B cell (primary cell): ENCODE data around the gene FCRL1. TPM values are rescaled to one million over a fixed set of nuclear protein-coding genes. Genes with fewer than 3 reads are reported as not detected.

ENCODE experiments used
- ATAC-seq: fragments of 200-7000 bp; cut with Tn5 transposase; one replicate; pipeline ENCODE4 v1.10.0; 2021; ENCODE audit warnings: low read depth, mild to moderate bottlenecking, moderate number of reproducible peaks, moderate library complexity
- CTCF ChIA-PET: fragments of 350-600 bp; sonication (Branson Sonifier 250); formaldehyde crosslinking; loops from one replicate; lab custom pipeline; 2021; ENCODE audit warnings: antibody characterized with exemption, inconsistent platforms; lab: Charles Lee
- POLR2A ChIA-PET: fragments of 350-600 bp; sonication (Branson Sonifier 250); formaldehyde crosslinking; loops from one replicate; lab custom pipeline; 2021; ENCODE audit warnings: antibody characterized with exemption; lab: Charles Lee
- DNase-seq: peaks from one replicate; pipeline ENCODE4 v3.0.0; 2013
- H2AFZ ChIP-seq: 2 replicates; pipeline ENCODE4 v1.6.1; 2012; ENCODE audit warnings: mild to moderate bottlenecking, low read depth, low read length; ENCODE audit not compliant: insufficient read depth, poor library complexity, severe bottlenecking
- H3K27ac ChIP-seq, 2 donors: 1 replicate in 1 of 2; 2 replicates in 1 of 2; pipeline ENCODE4 v1.5.1; 2012 to 2013; ENCODE audit warnings: low read length in 2 of 2, mild to moderate bottlenecking in 2 of 2, moderate library complexity in 1 of 2
- H3K27me3 ChIP-seq, 4 experiments: fragments of 200-600 bp in 1 of 4; sonication (generic) in 1 of 4; replicated peaks in 1 of 4; 1 replicate in 2 of 4; 2 replicates in 2 of 4; pipeline versions ENCODE4 v1.6.1 to v1.7.0; 2013 to 2016; ENCODE audit warnings: low read length in 3 of 4, mild to moderate bottlenecking in 2 of 4, mixed read lengths in 1 of 4, moderate library complexity in 1 of 4; ENCODE audit not compliant: insufficient read depth in 4 of 4, control insufficient read depth in 3 of 4; ENCODE audit errors: control extremely low read depth in 1 of 4
- H3K36me3 ChIP-seq, 2 experiments: replicated peaks in 1 of 2; 1 replicate in 1 of 2; 2 replicates in 1 of 2; pipeline versions ENCODE4 v1.6.1 to v1.7.1; 2013; ENCODE audit warnings: low read length in 1 of 2; ENCODE audit not compliant: insufficient read depth in 2 of 2, control insufficient read depth in 1 of 2; ENCODE audit errors: control extremely low read depth in 1 of 2, extremely low read depth in 1 of 2
- H3K4me1 ChIP-seq, 2 donors: fragments of 200-600 bp in 1 of 2; sonication (generic) in 1 of 2; 1 replicate in 1 of 2; 2 replicates in 1 of 2; pipeline versions ENCODE4 v1.5.1 to v1.6.1; 2013 to 2017; ENCODE audit warnings: low read length in 2 of 2; ENCODE audit not compliant: control insufficient read depth in 2 of 2, insufficient read depth in 2 of 2
- H3K4me2 ChIP-seq: replicated peaks from 2 replicates; pipeline ENCODE3; 2012; ENCODE audit warnings: mild to moderate bottlenecking, low read depth, low read length; ENCODE audit not compliant: poor library complexity, severe bottlenecking
- H3K4me3 ChIP-seq, 5 experiments: fragments of 200-600 bp in 1 of 5; sonication (generic) in 1 of 5; 1 replicate in 3 of 5; 2 replicates in 2 of 5; pipeline versions ENCODE4 v1.5.1 to v1.7.0; 2011 to 2016; ENCODE audit warnings: low read length in 4 of 5, mild to moderate bottlenecking in 4 of 5, low read depth in 2 of 5, control low read depth in 1 of 5, moderate library complexity in 1 of 5; ENCODE audit not compliant: insufficient read depth in 1 of 5; ENCODE audit errors: control extremely low read depth in 1 of 5, extremely low read depth in 1 of 5
- H3K79me2 ChIP-seq: fragments of 200-600 bp; sonication (generic); one replicate; pipeline ENCODE4 v1.6.0; 2016; ENCODE audit warnings: low read length; ENCODE audit not compliant: control insufficient read depth, insufficient read depth
- H3K9ac ChIP-seq: fragments of 200-600 bp; sonication (generic); 2 replicates; pipeline ENCODE4 v1.6.1; 2017; ENCODE audit warnings: mild to moderate bottlenecking, low read length, moderate library complexity
- H3K9me3 ChIP-seq, 3 donors: one replicate each; pipeline versions ENCODE4 v1.6.1 to v1.7.1; 2013; ENCODE audit warnings: low read length in 2 of 3; ENCODE audit not compliant: control insufficient read depth in 2 of 3, insufficient read depth in 1 of 3; ENCODE audit errors: control extremely low read depth in 1 of 3
- H4K20me1 ChIP-seq: 2 replicates; pipeline ENCODE4 v1.6.0; 2012; ENCODE audit warnings: mild to moderate bottlenecking, low read length; ENCODE audit not compliant: insufficient read depth, control insufficient read depth, poor library complexity, severe bottlenecking
- H3K27ac Mint-ChIP-seq: one replicate; pipeline ENCODE4 v1.8.0; 2021; ENCODE audit warnings: mixed read lengths
- H3K27me3 Mint-ChIP-seq: one replicate; pipeline ENCODE4 v1.8.0; 2021; ENCODE audit warnings: mixed read lengths
- H3K4me1 Mint-ChIP-seq: one replicate; pipeline ENCODE4 v1.8.0; 2021; ENCODE audit warnings: mixed read lengths
- H3K4me3 Mint-ChIP-seq: one replicate; pipeline ENCODE4 v1.8.0; 2021; ENCODE audit warnings: mixed read lengths
- H3K9me3 Mint-ChIP-seq: one replicate; pipeline ENCODE4 v1.8.0; 2022; ENCODE audit warnings: mixed read lengths; ENCODE audit not compliant: insufficient read depth
- EZH2 ChIP-seq: IDR thresholded peaks from 2 replicates; pipeline ENCODE4 v1.6.1; 2012; ENCODE audit warnings: borderline replicate concordance, low read depth, mild to moderate bottlenecking, moderate library complexity, low read length; ENCODE audit not compliant: insufficient read depth, poor library complexity, severe bottlenecking
- WGBS: methylation state at CpG from one replicate; pipeline ENCODE4 v1.1.5; 2013; ENCODE audit warnings: missing lambda C conversion rate; ENCODE audit not compliant: insufficient coverage; 5-methylcytosine and 5-hydroxymethylcytosine counted together
- intact Hi-C: fragments of 100-400 bp; cut with micrococcal nuclease; formaldehyde crosslinking; loops from one replicate; pipeline ENCODE4 v1.10.0; 2022
- polyA plus RNA-seq: library from polyadenylated mRNA; depleted of rRNA; stranded (reverse); fragments of >200 nt; gene quantifications from 2 replicates; pipeline ENCODE4 v1.2.3, GENCODE V29; 2012
- total RNA-seq, 2 donors: library from RNA; stranded (reverse); fragments of 120-200 nt in 1 of 2; gene quantifications; 1 replicate in 1 of 2; 2 replicates in 1 of 2; pipeline versions ENCODE4 v1.2.3 to v1.2.4, GENCODE V29; 2013 to 2022
- TF ChIP-seq, protein P1 (sequence below): fragments of 200-600 bp; IDR thresholded peaks from one replicate; pipeline ENCODE4 v1.8.0; 2022; ENCODE audit warnings: antibody characterized with exemption, mild to moderate bottlenecking

FCRL1 gene
- total and polyA plus RNA-seq, 2 donors (not counting 1 experiment from before 2014, with no cell fraction given): 277 to 953 TPM

- POLR2A ChIA-PET: interaction anchor here (1.5 kb wide), 1 partner anchor 9 kb away, joined by 3 read pairs; no protein-coding TSS in a partner anchor
- H3K27ac ChIP-seq: peak overlapping the region in 1 of 2 donors; percentile 83
Observed at GRCh38 chr1:157813269-157813668, 6.7 kb downstream of the FCRL1 start.

More at GRCh38 chr1:157813269-157813668, 6.7 kb downstream of the FCRL1 start:
- WGBS: no CpG with 5 or more reads among the region's 1 CpG
- intact Hi-C loops: no loop called here
- H3K4me1 ChIP-seq: peaks cover 56 to 60% of the 10 kb centered on the region in 2 donors
- H3K4me3 Mint-ChIP-seq: peak overlapping the region; percentile 61
- peak overlapping the region; percentile 87 for H3K9ac ChIP-seq
- ATAC-seq (no peak), DNase-seq (no peak)
- peak overlapping the region; percentile 77 for H3K4me2 ChIP-seq
- no peak overlapping the region for H3K27ac Mint-ChIP-seq
- H3K79me2 ChIP-seq: peaks cover 100% of the 10 kb centered on the region
- peaks cover 21% of the 10 kb centered on the region for H4K20me1 ChIP-seq
- peaks cover 0 to 2% (median 0%) of the 10 kb centered on the region in 3 donors for H3K9me3 ChIP-seq
- H3K27me3 ChIP-seq: no peaks in the 10 kb centered on the region
- peak overlapping the region in 1 of 5 experiments; percentile 94 for H3K4me3 ChIP-seq
- CTCF ChIA-PET: interaction anchor here (0.8 to 2.1 kb wide), 4 partner anchors 39 to 233 kb away, joined by 3 to 7 read pairs (median 4); no protein-coding TSS in a partner anchor
- H3K36me3 ChIP-seq: peaks cover 0 to 65% of the 10 kb centered on the region in 2 experiments
- H3K4me1 Mint-ChIP-seq: peaks cover 78% of the 10 kb centered on the region
- H3K27me3 Mint-ChIP-seq: no peaks in the 10 kb centered on the region
- peaks cover 3% of the 10 kb centered on the region for H3K9me3 Mint-ChIP-seq
- TF ChIP-seq, protein P1, sequence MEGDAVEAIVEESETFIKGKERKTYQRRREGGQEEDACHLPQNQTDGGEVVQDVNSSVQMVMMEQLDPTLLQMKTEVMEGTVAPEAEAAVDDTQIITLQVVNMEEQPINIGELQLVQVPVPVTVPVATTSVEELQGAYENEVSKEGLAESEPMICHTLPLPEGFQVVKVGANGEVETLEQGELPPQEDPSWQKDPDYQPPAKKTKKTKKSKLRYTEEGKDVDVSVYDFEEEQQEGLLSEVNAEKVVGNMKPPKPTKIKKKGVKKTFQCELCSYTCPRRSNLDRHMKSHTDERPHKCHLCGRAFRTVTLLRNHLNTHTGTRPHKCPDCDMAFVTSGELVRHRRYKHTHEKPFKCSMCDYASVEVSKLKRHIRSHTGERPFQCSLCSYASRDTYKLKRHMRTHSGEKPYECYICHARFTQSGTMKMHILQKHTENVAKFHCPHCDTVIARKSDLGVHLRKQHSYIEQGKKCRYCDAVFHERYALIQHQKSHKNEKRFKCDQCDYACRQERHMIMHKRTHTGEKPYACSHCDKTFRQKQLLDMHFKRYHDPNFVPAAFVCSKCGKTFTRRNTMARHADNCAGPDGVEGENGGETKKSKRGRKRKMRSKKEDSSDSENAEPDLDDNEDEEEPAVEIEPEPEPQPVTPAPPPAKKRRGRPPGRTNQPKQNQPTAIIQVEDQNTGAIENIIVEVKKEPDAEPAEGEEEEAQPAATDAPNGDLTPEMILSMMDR: no peak
- no peak for TF ChIP-seq EZH2
- no peak overlapping the region for H2AFZ ChIP-seq
